Superior temporal gyrus (tissue), 1 donor: ENCODE measurements around the gene LPA.
A peak's percentile ranks its signal among the peaks of the same experiment; 100 is the strongest.
"Not testable (repeated sequence)": the region's sequence is repeated elsewhere in the genome, so short reads cannot be mapped to it uniquely, and the experiment has no call there.

ENCODE experiments used
- DNase-seq: peaks from one replicate; pipeline ENCODE4 v3.0.0-alpha.2; 2016; ENCODE audit errors: extremely low spot score

The LPA gene

DNA sequence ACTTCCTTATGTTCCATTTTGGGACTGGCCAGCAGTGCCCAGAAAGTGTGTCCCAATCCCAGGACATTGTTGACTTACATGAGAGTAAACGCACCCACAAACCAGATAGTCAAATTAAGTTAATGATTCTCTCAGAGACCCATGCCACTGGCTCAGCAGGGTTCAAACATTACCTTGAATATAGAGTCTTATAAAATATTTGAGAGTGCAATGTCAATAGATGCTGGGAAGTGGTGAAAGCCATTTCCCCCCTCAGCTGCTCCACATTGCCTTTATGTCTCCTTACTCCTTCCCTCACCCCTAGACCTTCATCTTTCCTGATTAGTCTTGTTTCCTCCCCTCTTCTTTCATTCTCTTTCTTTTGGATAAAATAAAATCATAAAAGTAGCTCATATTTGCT is at the start of gene LPA:
Gene LPA (minus strand): TSS at position 78 of the 400 bp plus-strand sequence. CDS start 61 bp downstream, at position 17.
- DNase-seq = not testable (repeated sequence)

GRCh38 chr6:160708993-160709392 is 44.9 kb upstream of the LPA start:
- not testable (repeated sequence) for DNase-seq

GRCh38 chr6:160704688-160705087 is 40.6 kb upstream of the LPA start:
- not testable (repeated sequence) for DNase-seq

DNA sequence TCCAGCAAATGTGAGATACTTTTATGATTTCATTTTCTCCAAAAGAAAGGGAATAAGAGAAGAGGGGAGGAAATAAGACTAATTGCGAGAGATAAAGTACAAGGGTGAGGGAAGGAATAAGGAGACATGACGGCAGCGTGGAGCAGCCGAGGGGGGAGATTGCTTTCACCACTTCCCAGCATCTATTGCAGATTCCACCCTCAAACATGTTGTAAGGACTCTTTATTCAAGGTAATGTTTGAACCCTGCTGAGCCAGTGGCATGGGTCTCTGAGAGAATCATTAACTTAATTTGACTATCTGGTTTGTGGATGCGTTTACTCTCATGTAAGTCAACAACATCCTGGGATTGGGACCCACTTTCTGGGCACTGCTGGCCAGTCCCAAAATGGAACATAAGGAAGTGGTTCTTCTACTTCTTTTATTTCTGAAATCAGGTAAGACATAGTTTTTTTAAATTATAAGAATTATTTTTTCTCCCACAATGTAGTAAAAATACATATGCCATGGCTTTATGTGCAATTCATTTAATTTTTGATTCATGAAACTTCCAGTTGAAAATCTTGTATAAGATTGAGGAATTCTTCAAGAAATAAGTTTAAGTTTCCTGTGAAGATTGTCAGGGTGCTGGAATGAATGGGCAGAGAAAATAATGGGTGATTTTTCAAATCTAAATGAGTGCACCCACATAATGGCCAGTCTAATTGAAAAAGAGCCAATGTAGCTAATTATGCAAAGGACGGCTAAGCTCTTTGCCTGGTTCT is 38.0 kb upstream of the LPA start, which contains the start of gene PLG:
Gene PLG (plus strand): TSS at position 327 of the 763 bp plus-strand sequence. CDS start 61 bp downstream, at position 388.
- not testable (repeated sequence) for DNase-seq

DNA sequence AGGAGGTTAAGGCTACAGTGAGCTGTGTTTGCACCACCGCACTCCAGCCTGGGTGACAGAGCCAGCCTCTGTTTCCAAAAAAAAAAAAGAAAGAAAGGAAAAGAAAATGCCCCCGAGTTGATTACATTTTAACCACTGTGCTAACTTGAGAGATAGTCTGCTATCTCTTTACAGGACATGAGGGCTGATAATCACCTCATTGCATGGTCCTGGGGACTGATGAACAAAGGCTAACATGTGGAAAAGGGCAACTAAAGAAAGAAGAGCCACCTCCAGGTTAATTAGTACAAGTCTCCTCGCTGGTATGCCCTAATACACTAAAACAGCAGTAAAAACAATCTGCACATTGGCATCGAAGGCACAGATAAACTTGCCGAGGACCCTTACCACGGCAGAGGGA is 33.8 kb upstream of the LPA start:
- DNase-seq = no peak

DNA sequence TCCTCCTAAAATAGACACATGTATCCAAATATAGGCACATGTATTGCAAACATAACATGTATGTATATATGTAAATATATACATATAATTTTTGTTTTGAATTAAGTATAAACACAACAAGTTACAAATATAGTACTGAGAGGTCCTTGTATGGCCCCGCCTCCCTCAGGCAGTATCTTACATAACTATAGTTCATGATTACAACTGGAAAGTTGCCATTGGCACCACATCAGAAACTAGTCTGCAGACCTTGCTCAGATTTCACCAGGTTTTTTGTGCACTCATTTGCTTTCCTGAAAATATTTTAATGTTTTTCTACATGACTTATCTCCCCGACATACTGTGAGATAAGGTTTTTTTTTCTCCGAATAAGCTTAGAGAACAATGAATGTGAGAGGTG is 32.8 kb upstream of the LPA start:
- peak; percentile 14 for DNase-seq

DNA sequence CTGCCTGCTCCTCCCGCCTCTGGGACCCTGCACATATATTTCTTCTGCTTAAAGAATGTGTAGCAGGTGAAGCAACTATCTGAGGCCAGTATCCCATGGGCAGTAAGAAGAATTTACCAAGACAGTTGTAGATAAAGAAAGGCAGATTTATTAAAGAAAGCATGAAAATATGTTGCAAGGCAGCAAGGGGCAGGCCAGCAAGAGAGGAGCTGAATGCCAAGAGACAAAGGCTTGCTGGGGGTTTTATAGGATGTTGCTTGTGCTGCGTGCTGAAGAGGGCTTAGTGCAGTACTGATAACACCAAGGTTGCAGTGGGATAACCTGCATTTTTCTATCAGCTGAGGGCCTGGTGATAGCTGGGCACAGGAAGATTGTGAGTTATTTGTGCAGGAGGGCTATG is 31.5 kb upstream of the LPA start:
- DNase-seq = not testable (repeated sequence)

DNA sequence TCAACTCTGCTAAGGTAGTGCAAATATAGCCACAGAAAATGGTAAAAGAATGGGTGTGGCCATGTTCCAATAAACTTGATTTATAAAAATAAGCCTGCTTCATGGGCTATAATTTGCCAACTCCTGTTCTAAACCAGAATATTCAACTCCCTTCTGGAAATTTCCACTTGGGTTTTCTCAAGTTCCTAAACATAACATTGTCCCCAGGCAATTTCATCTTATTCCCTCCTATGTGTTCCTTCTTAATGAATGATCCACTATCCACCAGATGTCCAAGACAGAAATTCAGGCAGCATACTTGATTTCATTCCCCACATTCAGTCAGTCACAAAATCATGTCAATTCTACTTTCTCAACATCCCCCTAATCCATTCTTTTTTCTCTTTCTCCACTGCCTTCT is 30.9 kb upstream of the LPA start:
- not testable (repeated sequence) for DNase-seq

DNA sequence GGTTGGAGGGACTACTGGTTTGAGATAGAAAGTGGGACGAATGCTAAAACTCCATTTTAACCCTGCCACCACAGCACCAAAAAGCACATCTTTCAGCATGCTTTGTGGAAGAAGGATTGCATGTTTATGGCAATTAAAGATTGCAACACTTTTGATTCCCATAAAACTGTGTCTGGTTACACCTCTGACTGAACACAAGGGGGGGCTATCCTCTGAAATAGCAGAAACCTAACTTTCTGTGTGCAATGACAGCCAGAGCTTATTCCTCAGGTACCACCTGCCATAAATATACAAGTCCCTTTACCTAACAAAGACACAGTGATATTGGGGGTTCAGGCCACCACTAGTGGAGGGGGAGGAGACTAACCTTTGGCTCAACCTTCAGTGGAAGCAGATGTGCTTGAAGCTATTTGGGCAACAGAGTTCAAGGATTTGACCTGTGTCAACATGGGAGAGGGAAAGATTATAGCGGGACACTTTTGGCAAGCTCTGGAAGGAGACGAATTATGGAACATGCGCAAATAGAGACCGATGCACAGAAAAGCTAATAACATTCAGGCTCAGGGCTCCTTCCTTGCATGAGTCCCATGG is 28.4 kb upstream of the LPA start:
- DNase-seq = no peak

DNA sequence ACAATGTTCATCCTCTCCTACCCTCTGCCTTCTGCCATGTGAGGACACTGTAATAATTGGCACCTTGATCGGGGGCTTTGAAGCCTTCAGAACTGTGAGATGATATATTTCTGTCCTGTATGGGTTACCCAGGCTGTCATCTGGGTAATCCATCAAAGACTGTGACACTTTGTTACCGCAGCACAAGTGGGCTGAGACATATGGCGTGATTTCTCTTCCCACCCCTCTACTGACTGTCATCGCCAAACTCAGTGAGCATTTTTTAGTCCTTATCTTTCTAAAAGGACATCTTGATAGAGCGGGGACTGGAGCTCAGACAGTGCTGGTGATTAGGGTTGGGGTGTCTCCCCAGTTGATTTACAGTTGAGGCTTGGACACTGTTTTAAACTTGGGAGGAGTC is 27.5 kb upstream of the LPA start:
- DNase-seq = no peak

DNA sequence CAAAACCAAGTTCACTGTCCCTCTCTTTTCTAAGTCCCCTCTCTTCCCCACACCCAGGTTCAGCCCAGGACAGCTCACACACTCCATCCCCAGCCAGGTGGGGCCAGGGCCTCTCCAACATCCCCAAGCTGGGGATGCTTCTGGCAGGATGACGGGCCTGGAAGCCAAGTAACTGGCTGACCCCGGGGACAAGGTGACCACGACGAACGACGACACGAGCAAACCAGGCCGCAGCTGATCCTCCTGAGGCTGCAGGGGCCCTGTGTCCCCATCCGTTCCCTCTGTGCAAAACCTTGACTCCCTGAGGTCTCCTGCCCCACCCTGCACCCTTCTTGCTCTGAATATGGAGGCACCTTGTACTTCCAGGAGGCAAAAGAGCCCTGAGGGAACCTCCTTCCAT is 26.4 kb upstream of the LPA start:
- DNase-seq = no peak

GRCh38 chr6:160685762-160686450 is 21.8 kb upstream of the LPA start:
- no peak for DNase-seq

GRCh38 chr6:160685101-160685761 is 21.2 kb upstream of the LPA start:
- not testable (repeated sequence) for DNase-seq

DNA sequence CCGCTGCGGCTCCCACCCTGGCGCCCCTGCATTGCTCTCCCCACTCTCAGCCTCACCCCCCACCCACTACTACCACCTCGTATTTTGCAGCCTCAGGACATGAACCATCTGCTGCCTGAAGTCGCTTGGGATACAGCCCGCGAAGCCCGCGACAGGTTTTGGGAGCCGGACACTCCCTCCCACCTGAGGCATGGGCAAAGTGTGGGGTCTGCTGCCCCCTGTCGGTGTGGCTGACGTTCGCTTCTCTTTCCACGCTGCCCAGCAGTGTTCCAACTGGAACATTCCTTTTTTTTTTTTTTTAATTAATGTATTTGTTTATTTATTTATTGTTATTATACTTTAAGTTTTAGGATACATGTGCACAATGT is 15.3 kb upstream of the LPA start:
- no peak for DNase-seq

- no peak for DNase-seq
These were observed 14.8 kb upstream of the LPA start for GRCh38 chr6:160678744-160679401.

DNA sequence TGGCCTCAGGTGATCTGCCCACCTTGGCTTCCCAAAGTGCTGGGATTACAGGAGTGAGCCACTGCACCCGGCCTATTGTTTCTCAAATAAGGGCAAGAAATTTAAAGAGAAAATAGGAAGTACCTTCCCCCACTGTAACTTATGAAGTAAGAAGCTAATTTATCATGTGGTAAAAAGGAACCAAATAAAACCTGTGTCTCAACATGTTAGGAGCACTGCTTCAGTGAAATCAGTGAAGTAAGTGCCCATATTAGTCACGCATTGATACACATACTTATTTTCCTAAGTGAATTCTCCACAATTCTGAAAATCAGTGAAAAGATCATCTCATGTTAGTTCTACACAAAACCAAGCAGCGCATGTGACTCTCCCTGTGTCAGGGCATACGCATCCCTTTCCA is 14.2 kb upstream of the LPA start:
- no peak for DNase-seq

DNA sequence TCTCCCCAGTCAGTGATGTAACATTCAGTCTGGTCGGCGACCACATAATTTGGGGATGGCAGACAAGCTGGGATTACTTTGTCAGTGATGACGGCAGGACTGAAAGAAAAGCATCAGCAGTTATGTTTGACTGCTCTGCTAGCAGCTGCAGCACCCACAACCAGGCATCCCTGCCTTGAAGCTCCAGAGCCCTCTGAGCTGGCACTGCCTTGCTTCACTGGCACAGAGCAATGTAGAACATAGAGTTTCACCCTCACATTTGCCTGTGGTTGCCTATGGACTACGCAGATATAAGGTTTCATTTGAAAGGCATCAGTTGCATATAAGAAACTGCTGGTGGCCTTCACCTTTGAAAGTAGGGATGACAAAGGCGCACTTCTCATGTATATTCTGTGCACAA is 12.3 kb upstream of the LPA start:
- not testable (repeated sequence) for DNase-seq

DNA sequence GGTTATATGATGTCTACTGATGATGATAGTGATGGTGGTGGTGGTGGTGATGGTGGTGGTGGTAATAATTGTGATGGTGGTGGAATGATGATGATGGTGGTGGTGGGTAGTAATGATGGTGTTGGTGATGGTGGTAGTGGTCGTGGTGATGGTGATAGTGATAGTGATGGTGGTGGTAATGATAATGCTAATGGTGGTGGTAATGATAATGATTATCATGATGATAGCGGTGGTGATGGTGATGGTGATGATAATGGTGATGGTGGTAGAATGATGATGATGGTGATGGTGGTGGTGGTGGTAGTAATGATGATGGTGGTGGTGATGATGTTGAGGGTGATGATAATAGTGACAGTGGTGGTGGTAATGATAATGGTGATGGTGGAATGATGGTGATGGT is 4.5 kb upstream of the LPA start:
- DNase-seq = no peak

DNA sequence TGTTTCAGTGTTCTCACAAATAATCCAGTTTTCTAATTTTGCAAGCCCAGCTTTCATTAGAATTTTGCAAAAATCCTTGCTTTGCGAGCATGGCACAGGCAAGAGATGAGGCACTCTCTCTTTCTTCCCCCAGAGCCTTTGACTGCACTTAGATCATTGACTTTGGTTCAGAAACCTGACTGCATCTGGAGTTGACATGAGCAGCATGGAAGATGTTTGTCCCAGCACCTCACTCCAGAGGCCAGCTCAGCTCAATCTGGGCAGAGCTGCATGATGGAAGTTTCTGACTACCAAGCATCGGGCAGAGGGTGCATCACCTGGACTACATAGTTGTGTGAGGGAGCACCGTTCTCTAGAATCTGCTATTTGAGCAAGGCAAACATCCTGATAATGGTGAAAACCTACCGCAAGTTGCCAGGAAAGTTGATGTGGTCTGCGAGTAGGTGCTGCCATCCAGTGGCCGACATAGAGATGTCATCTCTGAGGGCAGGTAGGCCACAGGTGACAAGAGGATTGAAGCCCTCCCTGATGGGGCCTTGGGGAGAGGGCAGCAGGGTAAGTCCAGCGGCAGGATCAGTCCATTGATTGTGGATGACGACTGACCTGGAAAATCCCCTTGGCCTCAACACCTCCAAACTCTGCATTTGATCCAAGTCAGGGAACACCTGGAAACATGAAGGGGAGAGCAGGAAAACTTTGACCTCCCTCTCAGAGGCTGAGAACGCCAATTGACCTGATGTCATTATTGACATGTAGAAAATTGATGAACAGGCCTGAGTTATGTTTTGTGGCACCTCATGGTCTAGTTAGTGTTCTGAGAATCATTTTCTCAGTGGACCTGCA is 3.8 kb upstream of the LPA start:
- DNase-seq = no peak

GRCh38 chr6:160662842-160663241 is 1.2 kb downstream of the LPA start:
- DNase-seq = no peak

GRCh38 chr6:160662429-160662828 is 1.6 kb downstream of the LPA start:
- DNase-seq = no peak
